HFFc6 (cell line): ENCODE data around the gene ZNF569. TPM values are rescaled to one million over a fixed set of nuclear protein-coding genes. Genes with fewer than 3 reads are reported as not detected.

Experiments used
- DNase-seq: peaks from one replicate; pipeline ENCODE4 v3.0.0-alpha.2; 2018
- H3K27ac Mint-ChIP-seq: 2 replicates; pipeline ENCODE4 v1.8.0; 2020; ENCODE audit warnings: mild to moderate bottlenecking, mixed read lengths
- H3K27me3 Mint-ChIP-seq: 2 replicates; pipeline ENCODE4 v1.8.0; 2021; ENCODE audit warnings: mild to moderate bottlenecking, moderate library complexity, mixed read lengths; ENCODE audit not compliant: insufficient read depth
- H3K36me3 Mint-ChIP-seq: 2 replicates; pipeline ENCODE4 v1.8.0; 2021; ENCODE audit warnings: low read depth, mixed read lengths
- H3K4me1 Mint-ChIP-seq: 2 replicates; pipeline ENCODE4 v1.8.0; 2020; ENCODE audit warnings: low read depth, mixed read lengths
- H3K4me3 Mint-ChIP-seq: 2 replicates; pipeline ENCODE4 v1.8.0; 2020; ENCODE audit warnings: mild to moderate bottlenecking, moderate library complexity, mixed read lengths
- H3K9me3 Mint-ChIP-seq: 2 replicates; pipeline ENCODE4 v1.8.0; 2020; ENCODE audit warnings: mild to moderate bottlenecking, mixed read lengths
- long read RNA-seq: library from polyadenylated mRNA; unstranded; transcript quantifications from one replicate; pipeline ENCODE4 v2.0.0, GENCODE V29; 2019
- total RNA-seq, 6 experiments: library from RNA; stranded (reverse); fragmentation: NEBNext Ultra II Directional; extraction: Animal tissue kit (Norgen Biotek cat#: 25700); gene quantifications; 2 replicates in 1 of 6; 3 replicates in 5 of 6; pipeline ENCODE4 v1.2.3, GENCODE V29; 2021
- TF ChIP-seq, protein P1 (sequence below): fragments of 200-600 bp; sonication (generic); IDR thresholded peaks from 2 replicates; pipeline ENCODE4 v1.5.0; 2021; ENCODE audit warnings: antibody characterized with exemption, mild to moderate bottlenecking

The ZNF569 gene
- total RNA-seq: 1 to 10 TPM; 5.3 to 8.9 (median 6.2) TPM
- long read RNA-seq, full-length matches to known transcripts: 1 of 4 reads
- long read RNA-seq, partial matches to known transcripts: 0 of 4 reads
- long read RNA-seq, other reads (novel, unspliced or antisense): 3 of 4 reads

DNA sequence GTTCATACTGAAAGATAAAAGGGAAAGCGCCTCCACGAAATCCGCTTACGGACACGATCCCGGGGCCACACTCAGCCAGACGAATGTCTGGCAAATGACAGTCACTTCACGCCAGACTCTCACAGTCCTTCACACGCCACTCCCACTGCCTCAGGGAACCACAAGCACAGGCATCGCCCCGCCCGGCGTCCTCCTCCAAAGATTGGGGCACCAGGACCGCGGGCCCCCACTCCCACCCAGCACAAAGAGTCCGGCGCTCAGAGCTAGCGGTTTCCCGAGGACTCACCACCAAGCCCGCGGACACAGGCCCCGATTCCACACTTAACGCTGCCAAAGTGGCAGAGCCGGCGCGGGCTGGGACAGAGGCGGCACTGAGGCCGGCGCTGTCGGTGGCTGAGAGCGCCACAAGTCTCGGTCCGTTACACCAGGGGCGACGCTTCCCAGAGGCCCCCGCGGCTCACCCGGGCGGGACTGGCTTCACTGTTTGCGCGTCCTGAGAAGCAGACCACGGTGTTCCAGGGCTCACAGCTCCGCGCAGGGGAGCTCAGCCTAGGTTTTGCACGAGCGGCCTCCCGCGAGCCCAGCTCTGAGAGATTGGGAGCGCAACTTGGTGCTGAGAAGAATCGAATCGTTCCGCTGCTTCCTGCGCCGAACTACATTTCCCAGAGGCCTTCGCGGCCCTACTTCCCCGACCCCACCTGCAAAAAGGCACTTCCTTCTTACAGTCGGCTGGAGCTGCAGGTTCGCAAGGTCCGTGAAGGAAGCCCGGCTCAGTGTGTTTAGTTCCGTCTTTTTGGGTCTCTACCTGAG is at the start of gene ZNF569:
Gene ZNF569, minus strand, starts transcription at position 647 of the 810 bp plus-strand sequence. CDS start 22,523 bp downstream, outside the sequence.
- Mint-ChIP-seq H3K9me3 (peaks cover 45% of the 10 kb centered on the region), H3K4me3 (peak within 1 kb of the TSS; percentile 98), H3K27me3 (peaks cover 2% of the 10 kb centered on the region), H3K4me1 (peaks cover 33% of the 10 kb centered on the region), H3K36me3 (peaks cover 39% of the 10 kb centered on the region), H3K27ac (peak within 1 kb of the TSS; percentile 96)
- peak; percentile 90 for DNase-seq
- TF ChIP-seq, protein P1, sequence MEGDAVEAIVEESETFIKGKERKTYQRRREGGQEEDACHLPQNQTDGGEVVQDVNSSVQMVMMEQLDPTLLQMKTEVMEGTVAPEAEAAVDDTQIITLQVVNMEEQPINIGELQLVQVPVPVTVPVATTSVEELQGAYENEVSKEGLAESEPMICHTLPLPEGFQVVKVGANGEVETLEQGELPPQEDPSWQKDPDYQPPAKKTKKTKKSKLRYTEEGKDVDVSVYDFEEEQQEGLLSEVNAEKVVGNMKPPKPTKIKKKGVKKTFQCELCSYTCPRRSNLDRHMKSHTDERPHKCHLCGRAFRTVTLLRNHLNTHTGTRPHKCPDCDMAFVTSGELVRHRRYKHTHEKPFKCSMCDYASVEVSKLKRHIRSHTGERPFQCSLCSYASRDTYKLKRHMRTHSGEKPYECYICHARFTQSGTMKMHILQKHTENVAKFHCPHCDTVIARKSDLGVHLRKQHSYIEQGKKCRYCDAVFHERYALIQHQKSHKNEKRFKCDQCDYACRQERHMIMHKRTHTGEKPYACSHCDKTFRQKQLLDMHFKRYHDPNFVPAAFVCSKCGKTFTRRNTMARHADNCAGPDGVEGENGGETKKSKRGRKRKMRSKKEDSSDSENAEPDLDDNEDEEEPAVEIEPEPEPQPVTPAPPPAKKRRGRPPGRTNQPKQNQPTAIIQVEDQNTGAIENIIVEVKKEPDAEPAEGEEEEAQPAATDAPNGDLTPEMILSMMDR: no peak

DNA sequence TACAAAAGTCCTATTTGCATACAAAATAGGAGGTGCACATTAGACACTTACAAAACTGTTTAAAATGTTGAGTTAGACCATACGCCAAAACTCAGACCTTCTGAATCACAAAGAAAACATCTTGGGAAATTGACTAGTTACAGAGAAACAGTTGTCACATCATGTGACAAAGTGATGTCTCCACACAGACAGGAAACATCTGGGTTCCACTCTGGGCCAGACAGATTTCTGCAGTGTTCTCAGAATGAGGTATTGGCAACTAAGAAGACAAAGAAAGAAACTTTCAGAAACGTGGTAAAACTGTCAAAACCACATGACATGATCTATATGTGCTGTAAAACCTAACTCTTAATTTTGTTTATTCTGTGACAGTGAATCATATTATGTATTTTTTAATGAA is 46.2 kb upstream of the ZNF569 start:
- TF ChIP-seq, protein P1: no peak
- H3K4me1 Mint-ChIP-seq: no peaks in the 10 kb centered on the region
- peaks cover 27% of the 10 kb centered on the region for H3K36me3 Mint-ChIP-seq
- peaks cover 54% of the 10 kb centered on the region for H3K9me3 Mint-ChIP-seq
- no peak for DNase-seq
- H3K27ac Mint-ChIP-seq: no peak overlapping the region
- H3K4me3 Mint-ChIP-seq: no peak overlapping the region
- H3K27me3 Mint-ChIP-seq: peaks cover 2% of the 10 kb centered on the region; the same call in 1 of the 2 replicates

DNA sequence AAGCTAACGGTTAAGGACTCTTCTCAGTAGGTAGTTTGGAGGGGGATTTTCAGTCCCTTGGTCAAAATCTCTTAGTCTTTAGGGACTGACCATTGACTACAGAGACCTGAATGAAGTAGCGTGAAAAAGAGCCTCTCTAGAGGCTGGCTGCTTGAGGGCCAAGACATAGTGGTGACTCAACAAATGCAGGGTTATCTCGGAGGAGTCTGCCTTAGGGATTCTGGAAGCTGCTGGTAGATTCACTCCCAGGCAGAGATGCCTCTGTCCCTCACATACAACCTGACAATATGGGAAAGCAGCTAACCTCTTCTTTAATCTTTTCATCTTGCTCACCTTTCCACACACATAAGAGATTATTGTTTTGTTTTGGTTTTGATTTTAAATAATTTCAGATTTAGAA is 44.6 kb upstream of the ZNF569 start:
- Mint-ChIP-seq H3K27ac (no peak overlapping the region), H3K4me1 (no peaks in the 10 kb centered on the region), H3K36me3 (peaks cover 21% of the 10 kb centered on the region), H3K27me3 (peaks cover 2% of the 10 kb centered on the region; the same call in 1 of the 2 replicates), H3K9me3 (peaks cover 43% of the 10 kb centered on the region), H3K4me3 (no peak overlapping the region)
- TF ChIP-seq, protein P1: no peak
- no peak for DNase-seq

DNA sequence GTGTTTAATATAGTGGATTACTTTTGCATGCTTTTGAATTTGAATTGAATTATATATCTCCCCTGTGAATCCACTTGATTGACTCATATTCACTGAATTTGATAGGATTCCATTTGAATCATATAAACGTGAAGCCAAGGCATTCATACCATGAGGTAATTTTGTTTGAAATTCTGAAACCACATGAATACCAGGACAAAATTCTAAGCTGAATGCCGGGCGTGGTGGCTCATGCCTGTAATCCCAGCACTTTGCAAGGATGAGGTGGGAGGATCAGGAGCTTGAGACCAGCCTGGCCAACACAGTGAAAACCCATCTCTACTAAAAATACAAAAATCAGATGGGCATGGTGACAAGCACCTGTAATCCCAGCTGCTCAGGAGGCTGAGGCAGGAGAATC is 43.9 kb upstream of the ZNF569 start:
- Mint-ChIP-seq H3K27me3 (peaks cover 2% of the 10 kb centered on the region; the same call in 1 of the 2 replicates), H3K27ac (no peak overlapping the region), H3K4me3 (no peak overlapping the region), H3K9me3 (peaks cover 40% of the 10 kb centered on the region), H3K36me3 (peaks cover 21% of the 10 kb centered on the region), H3K4me1 (no peaks in the 10 kb centered on the region)
- TF ChIP-seq, protein P1: no peak
- DNase-seq: no peak

DNA sequence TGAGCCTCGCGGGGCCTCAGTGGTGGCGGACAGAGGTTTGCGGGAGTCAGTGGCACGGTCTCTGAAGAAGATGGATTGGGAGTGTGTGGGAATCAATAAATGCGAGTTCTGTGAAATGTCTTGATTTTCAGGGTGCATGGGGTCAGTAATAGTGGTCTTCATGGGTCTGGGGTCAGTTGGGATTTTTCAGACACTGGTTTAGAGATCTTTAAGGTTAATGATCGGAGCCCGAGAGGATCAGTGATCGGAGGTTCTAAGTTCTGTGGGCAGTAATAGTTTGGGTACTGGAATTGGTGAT is 39.9 kb upstream of the ZNF569 start:
- Mint-ChIP-seq H3K27me3 (peaks cover 3% of the 10 kb centered on the region; the same call in 1 of the 2 replicates), H3K4me3 (no peak overlapping the region), H3K4me1 (no peaks in the 10 kb centered on the region), H3K36me3 (peaks cover 17% of the 10 kb centered on the region), H3K27ac (no peak overlapping the region), H3K9me3 (peaks cover 30% of the 10 kb centered on the region)
- DNase-seq: no peak
- TF ChIP-seq, protein P1: no peak
